Panc1 (cell line): Measurements from ENCODE around the gene PKD1L1.

Source experiments
- POLR2AphosphoS5 ChIP-seq: IDR thresholded peaks from 2 replicates; pipeline ENCODE4 v1.6.1; 2012; ENCODE audit warnings: mild to moderate bottlenecking, low read depth, low read length, moderate library complexity
- SIN3A ChIP-seq: IDR thresholded peaks from 2 replicates; pipeline ENCODE4 v1.6.1; 2012; ENCODE audit warnings: low read depth, mild to moderate bottlenecking, low read length, moderate library complexity, borderline replicate concordance; ENCODE audit not compliant: insufficient read depth
- TCF7L2 ChIP-seq: IDR thresholded peaks from 2 replicates; pipeline ENCODE4 v1.6.1; 2011; ENCODE audit warnings: mild to moderate bottlenecking, low read depth, low read length, inconsistent platforms
- TF ChIP-seq, protein P1 (sequence below): fragments of 450-650 bp; IDR thresholded peaks from 2 replicates; pipeline ENCODE4 v1.5.1; 2017; ENCODE audit warnings: mild to moderate bottlenecking
- TF ChIP-seq, protein P2 (sequence below), 2 experiments: IDR thresholded peaks; 2 replicates each; pipeline ENCODE4 v1.6.1; 2011 to 2012; ENCODE audit warnings: low read depth in 2 of 2, control low read depth in 1 of 2, low read length in 1 of 2, mild to moderate bottlenecking in 1 of 2, moderate library complexity in 1 of 2; ENCODE audit not compliant: insufficient read depth in 1 of 2

- TF ChIP-seq POLR2AphosphoS5 (no peak), TCF7L2 (no peak), SIN3A (no peak)
- TF ChIP-seq, protein P1, sequence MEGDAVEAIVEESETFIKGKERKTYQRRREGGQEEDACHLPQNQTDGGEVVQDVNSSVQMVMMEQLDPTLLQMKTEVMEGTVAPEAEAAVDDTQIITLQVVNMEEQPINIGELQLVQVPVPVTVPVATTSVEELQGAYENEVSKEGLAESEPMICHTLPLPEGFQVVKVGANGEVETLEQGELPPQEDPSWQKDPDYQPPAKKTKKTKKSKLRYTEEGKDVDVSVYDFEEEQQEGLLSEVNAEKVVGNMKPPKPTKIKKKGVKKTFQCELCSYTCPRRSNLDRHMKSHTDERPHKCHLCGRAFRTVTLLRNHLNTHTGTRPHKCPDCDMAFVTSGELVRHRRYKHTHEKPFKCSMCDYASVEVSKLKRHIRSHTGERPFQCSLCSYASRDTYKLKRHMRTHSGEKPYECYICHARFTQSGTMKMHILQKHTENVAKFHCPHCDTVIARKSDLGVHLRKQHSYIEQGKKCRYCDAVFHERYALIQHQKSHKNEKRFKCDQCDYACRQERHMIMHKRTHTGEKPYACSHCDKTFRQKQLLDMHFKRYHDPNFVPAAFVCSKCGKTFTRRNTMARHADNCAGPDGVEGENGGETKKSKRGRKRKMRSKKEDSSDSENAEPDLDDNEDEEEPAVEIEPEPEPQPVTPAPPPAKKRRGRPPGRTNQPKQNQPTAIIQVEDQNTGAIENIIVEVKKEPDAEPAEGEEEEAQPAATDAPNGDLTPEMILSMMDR: no peak
- TF ChIP-seq, protein P2, sequence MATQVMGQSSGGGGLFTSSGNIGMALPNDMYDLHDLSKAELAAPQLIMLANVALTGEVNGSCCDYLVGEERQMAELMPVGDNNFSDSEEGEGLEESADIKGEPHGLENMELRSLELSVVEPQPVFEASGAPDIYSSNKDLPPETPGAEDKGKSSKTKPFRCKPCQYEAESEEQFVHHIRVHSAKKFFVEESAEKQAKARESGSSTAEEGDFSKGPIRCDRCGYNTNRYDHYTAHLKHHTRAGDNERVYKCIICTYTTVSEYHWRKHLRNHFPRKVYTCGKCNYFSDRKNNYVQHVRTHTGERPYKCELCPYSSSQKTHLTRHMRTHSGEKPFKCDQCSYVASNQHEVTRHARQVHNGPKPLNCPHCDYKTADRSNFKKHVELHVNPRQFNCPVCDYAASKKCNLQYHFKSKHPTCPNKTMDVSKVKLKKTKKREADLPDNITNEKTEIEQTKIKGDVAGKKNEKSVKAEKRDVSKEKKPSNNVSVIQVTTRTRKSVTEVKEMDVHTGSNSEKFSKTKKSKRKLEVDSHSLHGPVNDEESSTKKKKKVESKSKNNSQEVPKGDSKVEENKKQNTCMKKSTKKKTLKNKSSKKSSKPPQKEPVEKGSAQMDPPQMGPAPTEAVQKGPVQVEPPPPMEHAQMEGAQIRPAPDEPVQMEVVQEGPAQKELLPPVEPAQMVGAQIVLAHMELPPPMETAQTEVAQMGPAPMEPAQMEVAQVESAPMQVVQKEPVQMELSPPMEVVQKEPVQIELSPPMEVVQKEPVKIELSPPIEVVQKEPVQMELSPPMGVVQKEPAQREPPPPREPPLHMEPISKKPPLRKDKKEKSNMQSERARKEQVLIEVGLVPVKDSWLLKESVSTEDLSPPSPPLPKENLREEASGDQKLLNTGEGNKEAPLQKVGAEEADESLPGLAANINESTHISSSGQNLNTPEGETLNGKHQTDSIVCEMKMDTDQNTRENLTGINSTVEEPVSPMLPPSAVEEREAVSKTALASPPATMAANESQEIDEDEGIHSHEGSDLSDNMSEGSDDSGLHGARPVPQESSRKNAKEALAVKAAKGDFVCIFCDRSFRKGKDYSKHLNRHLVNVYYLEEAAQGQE (IDR thresholded peaks at IDR 0.05; ENCODE audit: insufficient read depth in 1 of 2, low read depth in 2 of 2, low read length in 1 of 2): no peak
Measured at GRCh38 chr7:47875998-47876744, 72.1 kb downstream of the PKD1L1 start.
